IgD-negative memory B cell (primary cell): Measurements from ENCODE around the gene SHC4. TPM values are rescaled to one million over a fixed set of nuclear protein-coding genes. Genes with fewer than 3 reads are reported as not detected.

Experiments
- H3K27ac Mint-ChIP-seq, 3 donors: one replicate each; pipeline ENCODE4 v1.8.0; 2020 to 2022; ENCODE audit warnings: mild to moderate bottlenecking in 3 of 3, mixed read lengths in 3 of 3, moderate library complexity in 1 of 3
- H3K27me3 Mint-ChIP-seq: one replicate; pipeline ENCODE4 v1.8.0; 2021; ENCODE audit warnings: mixed read lengths
- H3K36me3 Mint-ChIP-seq: one replicate; pipeline ENCODE4 v1.8.0; 2020; ENCODE audit warnings: mild to moderate bottlenecking, mixed read lengths
- H3K4me1 Mint-ChIP-seq, 3 donors: one replicate each; pipeline ENCODE4 v1.8.0; 2020 to 2022; ENCODE audit warnings: mixed read lengths in 3 of 3, mild to moderate bottlenecking in 1 of 3
- H3K4me3 Mint-ChIP-seq, 4 donors: one replicate each; pipeline ENCODE4 v1.8.0; 2020 to 2022; ENCODE audit warnings: mild to moderate bottlenecking in 4 of 4, mixed read lengths in 4 of 4, moderate library complexity in 3 of 4
- H3K9me3 Mint-ChIP-seq, 3 donors: one replicate each; pipeline ENCODE4 v1.8.0; 2020 to 2021; ENCODE audit warnings: mixed read lengths in 3 of 3, mild to moderate bottlenecking in 1 of 3
- polyA plus RNA-seq: library from polyadenylated mRNA; unstranded; fragments of 300-500 nt; fragmentation: Illumina TruSeq; gene quantifications from one replicate; pipeline ENCODE4 v1.2.3, GENCODE V29; 2021

SHC4 gene
- polyA plus RNA-seq, 1 donor from 2014 or later, result not detected

- H3K27ac Mint-ChIP-seq, result no peak overlapping the region
- H3K4me3 Mint-ChIP-seq, result no peak overlapping the region
- no peaks in the 10 kb centered on the region for H3K36me3 Mint-ChIP-seq
These were observed 70.4 kb downstream of the SHC4 start for GRCh38 chr15:48893311-48893710.

GRCh38 chr15:48891232-48891765, 72.4 kb downstream of the SHC4 start:
- peaks cover 0 to 2% (median 0%) of the 10 kb centered on the region in 3 donors for H3K4me1 Mint-ChIP-seq
- H3K9me3 Mint-ChIP-seq, result no peaks in the 10 kb centered on the region
- H3K36me3 Mint-ChIP-seq, result no peaks in the 10 kb centered on the region
- no peak overlapping the region for H3K4me3 Mint-ChIP-seq
- peaks cover 8% of the 10 kb centered on the region for H3K27me3 Mint-ChIP-seq
- H3K27ac Mint-ChIP-seq, result no peak overlapping the region

More at GRCh38 chr15:48893311-48893710, 70.4 kb downstream of the SHC4 start:
- peaks cover 8% of the 10 kb centered on the region for H3K27me3 Mint-ChIP-seq
- H3K9me3 Mint-ChIP-seq, result no peaks in the 10 kb centered on the region
- H3K4me1 Mint-ChIP-seq, result peaks cover 0 to under 1% (median 0%) of the 10 kb centered on the region in 3 donors

GRCh38 chr15:48890375-48890972, 73.2 kb downstream of the SHC4 start:
- no peak overlapping the region for H3K27ac Mint-ChIP-seq
- H3K4me3 Mint-ChIP-seq, result no peak overlapping the region
- H3K9me3 Mint-ChIP-seq, result no peaks in the 10 kb centered on the region
- H3K27me3 Mint-ChIP-seq, result peaks cover 12% of the 10 kb centered on the region
- H3K36me3 Mint-ChIP-seq, result peaks cover 1% of the 10 kb centered on the region
- peaks cover 0 to 2% (median 0%) of the 10 kb centered on the region in 3 donors for H3K4me1 Mint-ChIP-seq

GRCh38 chr15:48889925-48890324, 73.8 kb downstream of the SHC4 start:
- Mint-ChIP-seq H3K27ac (no peak overlapping the region), H3K27me3 (peaks cover 12% of the 10 kb centered on the region), H3K4me1 (peaks cover 0 to 2% (median 0%) of the 10 kb centered on the region in 3 donors), H3K9me3 (no peaks in the 10 kb centered on the region), H3K36me3 (peaks cover 1% of the 10 kb centered on the region), H3K4me3 (no peak overlapping the region)

- Mint-ChIP-seq H3K9me3 (no peaks in the 10 kb centered on the region), H3K4me1 (peaks cover 0 to 2% (median 0%) of the 10 kb centered on the region in 3 donors), H3K27ac (no peak overlapping the region), H3K4me3 (no peak overlapping the region), H3K36me3 (peaks cover 1% of the 10 kb centered on the region), H3K27me3 (peaks cover 12% of the 10 kb centered on the region)
These were observed 74.9 kb downstream of the SHC4 start for GRCh38 chr15:48888836-48889235.

GRCh38 chr15:48888191-48888590, 75.5 kb downstream of the SHC4 start:
- peaks cover 1% of the 10 kb centered on the region for H3K36me3 Mint-ChIP-seq
- H3K4me3 Mint-ChIP-seq, result no peak overlapping the region

GRCh38 chr15:48887144-48887543, 76.6 kb downstream of the SHC4 start:
- Mint-ChIP-seq H3K36me3 (peaks cover 1% of the 10 kb centered on the region), H3K27ac (no peak overlapping the region), H3K27me3 (peaks cover 12% of the 10 kb centered on the region), H3K9me3 (no peaks in the 10 kb centered on the region), H3K4me1 (peaks cover 0 to 2% (median 0%) of the 10 kb centered on the region in 3 donors), H3K4me3 (no peak overlapping the region)

More at GRCh38 chr15:48888191-48888590, 75.5 kb downstream of the SHC4 start:
- peaks cover 0 to 2% (median 0%) of the 10 kb centered on the region in 3 donors for H3K4me1 Mint-ChIP-seq
- no peak overlapping the region for H3K27ac Mint-ChIP-seq
- H3K27me3 Mint-ChIP-seq, result peaks cover 12% of the 10 kb centered on the region
- no peaks in the 10 kb centered on the region for H3K9me3 Mint-ChIP-seq

- no peak overlapping the region for H3K4me3 Mint-ChIP-seq
- H3K27me3 Mint-ChIP-seq, result peaks cover 10% of the 10 kb centered on the region
- peaks cover 1% of the 10 kb centered on the region for H3K36me3 Mint-ChIP-seq
- H3K4me1 Mint-ChIP-seq, result peaks cover 4 to 13% (median 7%) of the 10 kb centered on the region in 3 donors
- H3K9me3 Mint-ChIP-seq, result no peaks in the 10 kb centered on the region
- no peak overlapping the region for H3K27ac Mint-ChIP-seq
These were observed 80.0 kb downstream of the SHC4 start for GRCh38 chr15:48883699-48884098.

GRCh38 chr15:48880070-48880634, 83.6 kb downstream of the SHC4 start:
- peaks cover 15 to 24% (median 19%) of the 10 kb centered on the region in 3 donors for H3K4me1 Mint-ChIP-seq
- H3K9me3 Mint-ChIP-seq, result peaks cover 0 to 2% (median 0%) of the 10 kb centered on the region in 3 donors
- peak overlapping the region in 3 of 4 donors; percentile 14 to 76 (median 69) for H3K4me3 Mint-ChIP-seq
- no peak overlapping the region for H3K27ac Mint-ChIP-seq
- H3K27me3 Mint-ChIP-seq, result no peaks in the 10 kb centered on the region
- no peaks in the 10 kb centered on the region for H3K36me3 Mint-ChIP-seq

GRCh38 chr15:48877630-48878595, 85.8 kb downstream of the SHC4 start, which contains the start of gene EID1:
EID1 (plus strand) TSS chr15:48878134; CDS start chr15:48878177, 43 bp downstream.
- Mint-ChIP-seq H3K9me3 (peaks cover 0 to 2% (median 0%) of the 10 kb centered on the region in 3 donors), H3K4me3 (peak within 1 kb of the TSS; percentile 96 to 100 (median 98)), H3K36me3 (no peaks in the 10 kb centered on the region), H3K4me1 (peaks cover 15 to 24% (median 19%) of the 10 kb centered on the region in 3 donors), H3K27me3 (peaks cover 8% of the 10 kb centered on the region), H3K27ac (peak within 1 kb of the TSS; percentile 82 to 99 (median 97))

GRCh38 chr15:48876057-48876456, 87.7 kb downstream of the SHC4 start:
- Mint-ChIP-seq H3K9me3 (peaks cover 0 to 2% (median 0%) of the 10 kb centered on the region in 3 donors), H3K27ac (no peak overlapping the region), H3K27me3 (peaks cover 22% of the 10 kb centered on the region), H3K4me1 (peaks cover 15 to 23% (median 19%) of the 10 kb centered on the region in 3 donors), H3K36me3 (no peaks in the 10 kb centered on the region), H3K4me3 (peak overlapping the region in 1 of 4 donors; percentile 62)

- Mint-ChIP-seq H3K9me3 (peaks cover 0 to 2% (median 0%) of the 10 kb centered on the region in 3 donors), H3K27me3 (peaks cover 22% of the 10 kb centered on the region), H3K27ac (peak overlapping the region in 1 of 3 donors; percentile 32), H3K4me3 (peak overlapping the region in 1 of 4 donors; percentile 50), H3K36me3 (no peaks in the 10 kb centered on the region), H3K4me1 (peaks cover 15 to 23% (median 19%) of the 10 kb centered on the region in 3 donors)
These were observed 88.3 kb downstream of the SHC4 start for GRCh38 chr15:48875241-48875960.

GRCh38 chr15:48872632-48873031, 91.1 kb downstream of the SHC4 start:
- H3K4me3 Mint-ChIP-seq, result no peak overlapping the region
- H3K36me3 Mint-ChIP-seq, result no peaks in the 10 kb centered on the region
- H3K4me1 Mint-ChIP-seq, result peaks cover 2 to 4% (median 3%) of the 10 kb centered on the region in 3 donors
- H3K27me3 Mint-ChIP-seq, result peaks cover 27% of the 10 kb centered on the region
- H3K27ac Mint-ChIP-seq, result no peak overlapping the region
- peaks cover 0 to 2% (median 0%) of the 10 kb centered on the region in 3 donors for H3K9me3 Mint-ChIP-seq

GRCh38 chr15:48871542-48871941, 92.2 kb downstream of the SHC4 start:
- H3K36me3 Mint-ChIP-seq, result no peaks in the 10 kb centered on the region
- no peaks in the 10 kb centered on the region for H3K4me1 Mint-ChIP-seq
- H3K9me3 Mint-ChIP-seq, result no peaks in the 10 kb centered on the region
- no peak overlapping the region for H3K27ac Mint-ChIP-seq
- no peak overlapping the region for H3K4me3 Mint-ChIP-seq
- peaks cover 27% of the 10 kb centered on the region for H3K27me3 Mint-ChIP-seq
